Neural progenitor cell (in vitro differentiated cells): ENCODE data around the gene PRAC2. TPM values are rescaled to one million over a fixed set of nuclear protein-coding genes. Genes with fewer than 3 reads are reported as not detected.
A peak's percentile ranks its signal among the peaks of the same experiment; 100 is the strongest.

Experiments used
- DNase-seq: peaks from one replicate; pipeline ENCODE4 v3.0.0-alpha.2; 2016; ENCODE audit warnings: low spot score
- H2AFZ ChIP-seq: fragments of 200-600 bp; sonication (generic); replicated peaks from 2 replicates; pipeline ENCODE4 v1.6.1; 2016; ENCODE audit warnings: antibody characterized with exemption
- H3F3A ChIP-seq: fragments of 200-600 bp; sonication (generic); 2 replicates; pipeline ENCODE4 v1.6.1; 2016; ENCODE audit warnings: antibody characterized with exemption, low read depth
- H3K27ac ChIP-seq: fragments of 200-600 bp; sonication (generic); 2 replicates; pipeline ENCODE4 v1.5.1; 2016; ENCODE audit warnings: mild to moderate bottlenecking
- H3K27me3 ChIP-seq: fragments of 200-600 bp; sonication (generic); 2 replicates; pipeline ENCODE4 v1.6.1; 2016; ENCODE audit warnings: mild to moderate bottlenecking, moderate library complexity
- H3K36me3 ChIP-seq: fragments of 200-600 bp; sonication (generic); 2 replicates; pipeline ENCODE4 v1.5.1; 2016
- H3K4me1 ChIP-seq: fragments of 200-600 bp; sonication (generic); 2 replicates; pipeline ENCODE4 v1.6.1; 2016; ENCODE audit warnings: mixed run types
- H3K4me2 ChIP-seq: fragments of 200-600 bp; sonication (generic); 2 replicates; pipeline ENCODE4 v1.6.1; 2016
- H3K4me3 ChIP-seq: fragments of 200-600 bp; sonication (generic); 2 replicates; pipeline ENCODE4 v1.5.1; 2016
- H3K79me2 ChIP-seq: fragments of 200-600 bp; sonication (generic); 2 replicates; pipeline ENCODE4 v1.6.1; 2016; ENCODE audit warnings: low read depth
- H3K9ac ChIP-seq: fragments of 200-600 bp; sonication (generic); 2 replicates; pipeline ENCODE4 v1.6.1; 2016
- H3K9me3 ChIP-seq: fragments of 200-600 bp; sonication (generic); 2 replicates; pipeline ENCODE4 v1.5.1; 2016; ENCODE audit warnings: low read depth
- H4K20me1 ChIP-seq: fragments of 200-600 bp; sonication (generic); 2 replicates; pipeline ENCODE4 v1.6.1; 2016; ENCODE audit warnings: low read depth
- H3K27ac Mint-ChIP-seq: 3 replicates; pipeline ENCODE4 v1.8.0; 2021; ENCODE audit warnings: mixed read lengths
- H3K27me3 Mint-ChIP-seq: 2 replicates; pipeline ENCODE4 v1.8.0; 2022; ENCODE audit warnings: low read depth, mild to moderate bottlenecking, inconsistent platforms, moderate library complexity, mixed read lengths; ENCODE audit not compliant: insufficient read depth
- H3K36me3 Mint-ChIP-seq: 3 replicates; pipeline ENCODE4 v1.8.0; 2021; ENCODE audit warnings: mixed read lengths
- H3K4me1 Mint-ChIP-seq: 3 replicates; pipeline ENCODE4 v1.8.0; 2021; ENCODE audit warnings: mixed read lengths
- H3K4me3 Mint-ChIP-seq: 3 replicates; pipeline ENCODE4 v1.8.0; 2021; ENCODE audit warnings: mild to moderate bottlenecking, moderate library complexity, mixed read lengths
- H3K9me3 Mint-ChIP-seq: 3 replicates; pipeline ENCODE4 v1.8.0; 2020; ENCODE audit warnings: mixed read lengths
- EZH2 ChIP-seq: fragments of 200-600 bp; sonication (generic); IDR thresholded peaks from 2 replicates; pipeline ENCODE4 v1.6.1; 2017; ENCODE audit warnings: antibody characterized with exemption, mild to moderate bottlenecking, moderate library complexity
- EZH2phosphoT487 ChIP-seq: fragments of 200-600 bp; sonication (generic); IDR thresholded peaks from 2 replicates; pipeline ENCODE4 v1.6.1; 2017; ENCODE audit warnings: antibody characterized with exemption
- total RNA-seq: library from RNA; depleted of rRNA; stranded (reverse); fragments of >200 nt; gene quantifications from 2 replicates; pipeline ENCODE4 v1.2.3, GENCODE V29; 2015; ENCODE audit warnings: low replicate concordance
- TF ChIP-seq, protein P1 (sequence below): fragments of 200-600 bp; sonication (generic); IDR thresholded peaks from 2 replicates; pipeline ENCODE4 v1.5.1; 2017; ENCODE audit warnings: antibody characterized with exemption, mild to moderate bottlenecking

PRAC2 gene
- total RNA-seq, 1 donor from 2014 or later: not detected

DNA sequence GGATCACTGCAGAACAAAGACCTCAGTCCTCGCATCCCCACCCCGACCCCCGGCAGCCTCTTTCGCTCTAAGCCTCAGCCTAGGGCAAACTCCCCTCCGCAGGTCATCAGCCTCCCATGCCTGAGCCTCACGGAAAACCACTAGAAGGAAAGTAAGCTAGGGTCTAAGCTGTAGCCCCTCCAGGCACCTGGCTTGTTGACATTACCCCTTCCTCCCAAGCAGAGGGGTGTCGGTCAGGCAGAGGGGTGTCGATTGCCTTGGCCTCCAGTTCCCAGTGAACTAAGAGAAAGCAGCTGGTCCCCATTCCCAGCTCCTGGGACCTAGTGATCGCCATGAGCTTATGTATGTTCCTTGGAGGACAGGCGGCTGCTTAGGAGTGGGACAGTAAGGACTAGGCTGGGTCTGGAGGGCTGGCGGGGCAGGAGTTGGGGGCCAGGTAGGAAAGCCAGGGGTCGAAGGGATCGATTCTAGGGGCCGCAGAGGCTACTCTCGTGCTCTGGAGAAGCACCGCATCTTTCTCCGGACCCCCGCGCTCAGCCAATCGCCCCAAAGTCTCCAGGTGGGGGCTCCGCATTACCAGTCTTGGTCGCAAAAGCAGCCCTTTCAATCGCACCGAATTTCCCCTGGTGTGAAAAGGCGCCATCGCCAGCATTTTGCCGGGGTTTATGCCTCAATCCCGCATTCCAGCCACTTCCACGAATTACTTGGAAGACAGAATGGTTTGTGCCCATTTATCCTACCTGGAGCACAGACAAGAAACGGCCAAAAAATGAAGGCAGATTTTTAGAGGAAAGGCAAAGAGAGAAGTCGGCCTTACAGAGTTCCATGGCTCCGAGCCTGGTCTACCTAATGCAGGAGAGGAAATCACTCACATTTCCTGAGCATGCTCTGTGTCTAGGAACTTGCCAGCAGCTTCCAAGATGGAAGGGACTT is 26.9 kb downstream of the PRAC2 start:
- no peak overlapping the region for H3K27ac ChIP-seq
- no peaks in the 10 kb centered on the region for H3K9me3 ChIP-seq
- H3K79me2 ChIP-seq: no peaks in the 10 kb centered on the region
- Mint-ChIP-seq H3K36me3 (no peaks in the 10 kb centered on the region), H3K4me3 (no peak overlapping the region), H3K27ac (no peak overlapping the region), H3K4me1 (no peaks in the 10 kb centered on the region), H3K9me3 (peaks cover 12% of the 10 kb centered on the region), H3K27me3 (peaks cover 92% of the 10 kb centered on the region)
- H3K9ac ChIP-seq: no peak overlapping the region
- no peak overlapping the region for H2AFZ ChIP-seq
- peaks cover 100% of the 10 kb centered on the region for H3K27me3 ChIP-seq
- DNase-seq: peak; percentile 59
- H3K4me1 ChIP-seq: peaks cover 2% of the 10 kb centered on the region
- H3K4me2 ChIP-seq: no peak overlapping the region
- no peak overlapping the region for H3K4me3 ChIP-seq
- H4K20me1 ChIP-seq: peaks cover 100% of the 10 kb centered on the region
- no peaks in the 10 kb centered on the region for H3F3A ChIP-seq
- H3K36me3 ChIP-seq: no peaks in the 10 kb centered on the region
- TF ChIP-seq EZH2phosphoT487 (peak; percentile 93), EZH2 (peak; percentile 93)
- TF ChIP-seq, protein P1, sequence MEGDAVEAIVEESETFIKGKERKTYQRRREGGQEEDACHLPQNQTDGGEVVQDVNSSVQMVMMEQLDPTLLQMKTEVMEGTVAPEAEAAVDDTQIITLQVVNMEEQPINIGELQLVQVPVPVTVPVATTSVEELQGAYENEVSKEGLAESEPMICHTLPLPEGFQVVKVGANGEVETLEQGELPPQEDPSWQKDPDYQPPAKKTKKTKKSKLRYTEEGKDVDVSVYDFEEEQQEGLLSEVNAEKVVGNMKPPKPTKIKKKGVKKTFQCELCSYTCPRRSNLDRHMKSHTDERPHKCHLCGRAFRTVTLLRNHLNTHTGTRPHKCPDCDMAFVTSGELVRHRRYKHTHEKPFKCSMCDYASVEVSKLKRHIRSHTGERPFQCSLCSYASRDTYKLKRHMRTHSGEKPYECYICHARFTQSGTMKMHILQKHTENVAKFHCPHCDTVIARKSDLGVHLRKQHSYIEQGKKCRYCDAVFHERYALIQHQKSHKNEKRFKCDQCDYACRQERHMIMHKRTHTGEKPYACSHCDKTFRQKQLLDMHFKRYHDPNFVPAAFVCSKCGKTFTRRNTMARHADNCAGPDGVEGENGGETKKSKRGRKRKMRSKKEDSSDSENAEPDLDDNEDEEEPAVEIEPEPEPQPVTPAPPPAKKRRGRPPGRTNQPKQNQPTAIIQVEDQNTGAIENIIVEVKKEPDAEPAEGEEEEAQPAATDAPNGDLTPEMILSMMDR: no peak

DNA sequence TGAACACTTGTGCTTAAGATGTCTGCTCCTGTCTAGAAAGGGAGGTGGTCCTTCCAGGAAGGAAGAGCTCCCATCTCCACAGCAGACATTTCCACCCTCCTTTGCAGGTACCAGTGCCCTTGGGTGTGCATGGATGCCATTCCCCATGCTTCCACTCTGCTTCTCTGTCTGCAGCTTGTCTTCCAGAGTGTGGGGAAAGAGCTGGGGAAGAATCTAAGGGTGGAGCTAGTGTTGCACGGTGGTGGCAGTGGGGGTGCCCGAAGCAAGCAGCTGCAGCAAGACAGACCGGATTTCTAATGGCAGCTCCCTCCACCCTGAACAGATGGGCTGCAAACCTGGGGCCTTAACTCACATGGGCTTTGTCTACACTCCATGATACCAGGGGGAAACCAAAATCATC is 28.2 kb downstream of the PRAC2 start:
- no peaks in the 10 kb centered on the region for H3K9me3 ChIP-seq
- Mint-ChIP-seq H3K4me1 (no peaks in the 10 kb centered on the region), H3K27ac (no peak overlapping the region), H3K27me3 (peaks cover 94% of the 10 kb centered on the region), H3K36me3 (no peaks in the 10 kb centered on the region), H3K4me3 (no peak overlapping the region), H3K9me3 (peaks cover 13% of the 10 kb centered on the region)
- H3K27me3 ChIP-seq: peaks cover 100% of the 10 kb centered on the region
- TF ChIP-seq, protein P1: no peak
- H3K9ac ChIP-seq: no peak overlapping the region
- no peaks in the 10 kb centered on the region for H3K79me2 ChIP-seq
- peaks cover 6% of the 10 kb centered on the region for H3K4me1 ChIP-seq
- H3K4me3 ChIP-seq: no peak overlapping the region
- DNase-seq: no peak
- no peaks in the 10 kb centered on the region for H3K36me3 ChIP-seq
- peaks cover 6% of the 10 kb centered on the region for H3F3A ChIP-seq
- H3K27ac ChIP-seq: no peak overlapping the region
- peaks cover 99% of the 10 kb centered on the region for H4K20me1 ChIP-seq
- H2AFZ ChIP-seq: no peak overlapping the region
- no peak overlapping the region for H3K4me2 ChIP-seq

DNA sequence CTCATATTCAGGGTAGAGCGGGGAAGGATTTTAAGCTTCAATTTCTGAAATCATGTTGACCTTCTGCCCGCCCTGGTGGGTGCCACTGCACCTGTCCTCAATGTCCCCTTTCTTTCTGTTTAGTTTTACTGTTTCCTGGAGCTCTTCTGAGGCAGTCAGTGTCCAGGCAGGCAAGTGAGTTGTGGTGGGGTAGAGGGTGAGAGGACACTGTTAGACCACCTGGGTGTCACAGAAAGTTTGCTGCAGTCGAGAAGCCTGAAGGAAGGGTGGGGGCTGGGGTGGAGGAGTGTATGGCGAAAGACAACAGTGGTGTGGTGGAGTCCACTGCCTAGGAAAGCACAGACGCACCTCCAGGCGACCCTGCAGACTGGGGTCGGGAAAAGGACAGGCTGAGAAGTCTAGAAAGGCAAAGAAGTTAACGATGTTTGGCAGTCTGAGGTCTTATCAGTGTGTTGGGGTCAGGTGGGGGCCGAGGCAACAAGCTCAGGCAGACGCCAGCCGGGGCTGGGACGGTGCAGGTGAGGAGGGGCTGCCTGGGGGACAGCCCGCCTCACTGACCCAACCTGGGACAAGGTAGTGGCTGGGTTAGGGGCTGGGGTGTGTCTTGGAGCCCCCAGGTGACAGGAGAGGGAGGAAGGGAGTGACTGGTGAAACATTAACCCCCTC is 28.9 kb downstream of the PRAC2 start:
- Histone ChIP-seq H3K4me1 (peaks cover 6% of the 10 kb centered on the region), H3K9me3 (no peaks in the 10 kb centered on the region), H3K36me3 (no peaks in the 10 kb centered on the region), H3K27ac (no peak overlapping the region), H4K20me1 (peaks cover 96% of the 10 kb centered on the region), H3K27me3 (peaks cover 100% of the 10 kb centered on the region), H3F3A (peaks cover 6% of the 10 kb centered on the region), H3K4me2 (no peak overlapping the region), H3K79me2 (no peaks in the 10 kb centered on the region), H3K9ac (no peak overlapping the region), H3K4me3 (no peak overlapping the region), H2AFZ (no peak overlapping the region)
- H3K4me1 Mint-ChIP-seq: no peaks in the 10 kb centered on the region
- TF ChIP-seq, protein P1: no peak
- peak; percentile 30 for TF ChIP-seq EZH2phosphoT487
- peak; percentile 15 for TF ChIP-seq EZH2
- no peak for DNase-seq
- no peaks in the 10 kb centered on the region for H3K36me3 Mint-ChIP-seq
- no peak overlapping the region for H3K27ac Mint-ChIP-seq
- peaks cover 93% of the 10 kb centered on the region for H3K27me3 Mint-ChIP-seq
- H3K9me3 Mint-ChIP-seq: peaks cover 10% of the 10 kb centered on the region
- H3K4me3 Mint-ChIP-seq: no peak overlapping the region
